Gastrocnemius medialis (tissue), 4 donors: ENCODE data around the gene MTCH2. TPM values are rescaled to one million over a fixed set of nuclear protein-coding genes. Genes with fewer than 3 reads are reported as not detected.
A peak's percentile ranks its signal among the peaks of the same experiment; 100 is the strongest.

Source experiments
- ATAC-seq, 2 donors: fragments of 150-250 bp; one replicate each; pipeline ENCODE4 v1.9.1; 2016
- DNase-seq, 2 donors: peaks; one replicate each; pipeline ENCODE4 v3.0.0-alpha.2; 2019
- H3K27ac ChIP-seq, 4 donors: fragments of 200-600 bp; sonication (generic); 1 replicate in 1 of 4; 2 replicates in 3 of 4; pipeline ENCODE4 v1.5.1; 2016 to 2018; ENCODE audit warnings: mild to moderate bottlenecking in 2 of 4, moderate library complexity in 1 of 4
- H3K27me3 ChIP-seq, 3 donors: fragments of 200-600 bp; sonication (generic) in 2 of 3; 1 replicate in 1 of 3; 2 replicates in 2 of 3; pipeline versions ENCODE4 v1.5.1 to v1.6.0; 2016 to 2019; ENCODE audit warnings: mild to moderate bottlenecking in 1 of 3, moderate library complexity in 1 of 3
- H3K36me3 ChIP-seq, 2 donors: fragments of 200-600 bp; sonication (generic) in 1 of 2; one replicate each; pipeline ENCODE4 v1.5.1; 2017 to 2018
- H3K4me1 ChIP-seq, 2 donors: fragments of 200-600 bp; sonication (generic) in 1 of 2; one replicate each; pipeline ENCODE4 v1.5.1; 2016 to 2017; ENCODE audit warnings: mild to moderate bottlenecking in 2 of 2
- H3K4me3 ChIP-seq, 4 donors: fragments of 200-600 bp; sonication (generic) in 3 of 4; 1 replicate in 1 of 4; 2 replicates in 3 of 4; pipeline ENCODE4 v1.5.1; 2016 to 2019; ENCODE audit warnings: mild to moderate bottlenecking in 2 of 4
- H3K9me3 ChIP-seq, 3 donors: fragments of 200-600 bp; sonication (generic) in 2 of 3; 1 replicate in 1 of 3; 2 replicates in 2 of 3; pipeline ENCODE4 v1.5.1; 2016 to 2019
- CTCF ChIP-seq, 5 experiments: fragments of 450-650 bp in 3 of 5; fragments of 200-600 bp in 2 of 5; sonication (generic) in 2 of 5; IDR thresholded peaks in 4 of 5; conservative IDR thresholded peaks in 1 of 5; 1 replicate in 4 of 5; 2 replicates in 1 of 5; pipeline ENCODE4 v1.5.1; 2016 to 2019; ENCODE audit warnings: antibody characterized with exemption in 5 of 5, mild to moderate bottlenecking in 3 of 5, moderate library complexity in 3 of 5
- POLR2A ChIP-seq, 2 donors: fragments of 450-650 bp; IDR thresholded peaks; one replicate each; pipeline ENCODE4 v1.6.1; 2017; ENCODE audit warnings: antibody characterized with exemption in 2 of 2, mild to moderate bottlenecking in 2 of 2, moderate library complexity in 2 of 2
- in situ Hi-C, 4 donors: fragments of 200-750 bp; cut with MboI; loops; one replicate each; pipeline versions ENCODE4 v1.15.0 to v1.8.0; 2017; ENCODE audit warnings: low sequenced_read_pairs in 4 of 4
- intact Hi-C: fragments of 100-400 bp; cut with DNase I; formaldehyde crosslinking; loops from one replicate; pipeline ENCODE4 v1.15.1; 2023; ENCODE audit warnings: low total_unique reads
- total RNA-seq, 4 donors: library from RNA; depleted of rRNA; stranded (reverse); fragments of >200 nt; gene quantifications; one replicate each; pipeline versions ENCODE4 v1.1.0 to v1.2.3, GENCODE V29; 2016

Gene MTCH2
- total RNA-seq, 4 donors from 2014 or later = 70.3 to 139 (median 85.6) TPM

GRCh38 chr11:47587039-47587716 lies 55.2 kb downstream of the MTCH2 start:
- Histone ChIP-seq H3K4me1 (no peaks in the 10 kb centered on the region), H3K4me3 (no peak overlapping the region), H3K27me3 (peaks cover 9 to 26% (median 22%) of the 10 kb centered on the region in 3 donors), H3K9me3 (no peaks in the 10 kb centered on the region), H3K36me3 (peaks cover 0 to 31% of the 10 kb centered on the region in 2 donors), H3K27ac (peak overlapping the region in 2 of 4 donors; percentile 15 to 31)
- intact Hi-C loops = no loop called here
- no peak for DNase-seq
- TF ChIP-seq CTCF (IDR thresholded peaks at IDR 0.05 in 4 of 5, conservative IDR thresholded peaks at IDR 0.05 in 1 of 5) (no peak), POLR2A (IDR thresholded peaks at IDR 0.05) (no peak)
- in situ Hi-C loops = no loop called here
- peak in 1 of 2 donors; percentile 9 for ATAC-seq

GRCh38 chr11:47586098-47586855 lies 56.1 kb downstream of the MTCH2 start, which contains the start of gene FAM180B:
Gene FAM180B (plus strand): TSS chr11:47586678. CDS start chr11:47586769, 91 bp downstream.
- intact Hi-C loops (no loop called here), in situ Hi-C loops (no loop called here)
- H3K36me3 ChIP-seq = peaks cover 0 to 40% of the 10 kb centered on the region in 2 donors
- H3K27me3 ChIP-seq = peaks cover 8 to 18% (median 14%) of the 10 kb centered on the region in 3 donors
- no peak for DNase-seq
- no peaks in the 10 kb centered on the region for H3K4me1 ChIP-seq
- peak within 1 kb of the TSS in 2 of 4 donors; percentile 15 to 31 for H3K27ac ChIP-seq
- H3K9me3 ChIP-seq = no peaks in the 10 kb centered on the region
- no peak for ATAC-seq
- no peak within 1 kb of the TSS for H3K4me3 ChIP-seq
- TF ChIP-seq CTCF (IDR thresholded peaks at IDR 0.05 in 4 of 5, conservative IDR thresholded peaks at IDR 0.05 in 1 of 5) (no peak), POLR2A (IDR thresholded peaks at IDR 0.05) (no peak)

GRCh38 chr11:47583844-47584243 lies 58.5 kb downstream of the MTCH2 start:
- DNase-seq (no peak), ATAC-seq (no peak)
- Histone ChIP-seq H3K9me3 (no peaks in the 10 kb centered on the region), H3K4me1 (peaks cover 14% of the 10 kb centered on the region in 2 donors), H3K4me3 (no peak overlapping the region), H3K27ac (no peak overlapping the region), H3K27me3 (no peaks in the 10 kb centered on the region), H3K36me3 (peaks cover 0 to 52% of the 10 kb centered on the region in 2 donors)
- intact Hi-C loops (no loop called here), in situ Hi-C loops (no loop called here)
- no peak for TF ChIP-seq CTCF (IDR thresholded peaks at IDR 0.05 in 4 of 5, conservative IDR thresholded peaks at IDR 0.05 in 1 of 5)
- no peak for TF ChIP-seq POLR2A (IDR thresholded peaks at IDR 0.05)

GRCh38 chr11:47578524-47579494 lies 63.5 kb downstream of the MTCH2 start, which contains the start of the genes KBTBD4 and NDUFS3:
Gene KBTBD4 (minus strand): TSS chr11:47578970. CDS start chr11:47578951, 19 bp downstream.
Gene NDUFS3 (plus strand): TSS chr11:47579074. CDS start chr11:47579092, 18 bp downstream.
- ATAC-seq (peak; percentile 96 to 98), DNase-seq (peak; percentile 83 to 84)
- Histone ChIP-seq H3K36me3 (peaks cover 0 to 70% of the 10 kb centered on the region in 2 donors), H3K4me1 (peaks cover 28 to 33% of the 10 kb centered on the region in 2 donors), H3K27ac (peak within 1 kb of the TSS; percentile 89 to 94 (median 91)), H3K27me3 (no peaks in the 10 kb centered on the region), H3K9me3 (no peaks in the 10 kb centered on the region), H3K4me3 (peak within 1 kb of the TSS; percentile 79 to 98 (median 82))
- TF ChIP-seq CTCF (IDR thresholded peaks at IDR 0.05 in 4 of 5, conservative IDR thresholded peaks at IDR 0.05 in 1 of 5) (no peak), POLR2A (IDR thresholded peaks at IDR 0.05) (peak; percentile 52 to 53)
- intact Hi-C loops (loop anchor here (1.0 to 10.0 kb wide), 4 partner anchors 63 to 268 kb away; partner anchors contain the start of genes FNBP4, MTCH2, NUP160 and SLC39A13), in situ Hi-C loops (loop anchor here in 1 of 4 donors (5.0 kb wide), 1 partner anchor 48 kb away; no protein-coding TSS in a partner anchor)
